ENCODE measurements around the gene FRS2.

FRS2 gene

DNA sequence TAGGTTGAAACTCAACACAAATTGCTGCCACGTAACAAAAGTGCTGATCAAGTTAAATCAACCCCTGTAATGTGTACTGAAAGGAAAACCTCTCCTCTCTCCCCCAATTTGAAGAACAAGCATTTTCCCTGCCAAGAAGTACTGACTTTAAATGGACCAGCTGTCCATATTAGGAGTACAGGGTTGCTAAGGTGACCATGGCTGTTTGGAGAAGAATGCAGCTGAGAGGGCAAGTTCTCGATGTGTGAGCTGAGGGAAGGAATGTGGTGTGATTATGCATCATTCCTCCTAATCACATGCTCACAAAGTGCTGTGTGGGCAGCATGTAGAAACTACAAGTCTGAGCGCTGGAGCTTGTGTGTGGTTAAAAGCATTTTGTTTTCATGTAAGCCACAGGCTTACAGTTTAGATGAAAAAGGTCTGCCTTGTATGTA lies 64.2 kb downstream of the FRS2 start:
- no peak for DNase-seq

DNA sequence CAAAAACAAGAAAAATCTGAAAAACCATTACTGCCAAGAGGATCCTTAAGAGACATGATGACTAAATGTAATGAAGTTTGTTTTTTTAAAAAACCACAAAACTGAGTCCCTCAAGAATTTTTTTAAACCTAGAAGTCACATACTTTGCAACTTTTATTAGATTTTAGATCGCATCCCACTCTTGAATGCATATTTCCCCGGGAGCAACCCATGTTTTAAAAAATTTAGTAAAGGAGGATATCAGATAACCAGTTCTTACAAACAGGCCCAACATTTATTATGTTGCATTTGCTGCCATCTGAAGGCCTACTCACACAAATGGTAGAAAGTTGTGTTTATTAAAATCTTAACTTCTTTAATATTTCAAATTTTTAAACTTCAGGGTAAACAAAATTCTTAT lies 70.8 kb downstream of the FRS2 start:
- DNase-seq: no peak

DNA sequence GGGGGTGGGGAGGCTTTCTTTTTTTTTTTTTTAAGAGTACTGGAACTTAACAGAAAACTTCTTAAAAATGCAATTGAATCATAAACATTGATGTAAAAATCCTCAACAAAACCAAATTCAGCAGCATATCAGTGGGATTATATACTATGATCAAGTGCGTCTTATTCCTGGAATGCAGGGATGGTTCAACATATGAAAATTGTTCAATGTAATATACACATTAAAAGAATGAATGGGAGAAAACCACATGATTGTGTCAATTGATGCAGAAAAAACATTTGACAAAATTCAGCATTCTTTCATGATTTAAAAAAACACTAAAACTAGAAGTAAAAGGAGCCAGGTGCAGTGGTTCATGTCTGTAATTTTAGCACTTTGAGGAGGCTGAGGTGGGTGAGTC lies 73.9 kb downstream of the FRS2 start:
- no peak for DNase-seq

DNA sequence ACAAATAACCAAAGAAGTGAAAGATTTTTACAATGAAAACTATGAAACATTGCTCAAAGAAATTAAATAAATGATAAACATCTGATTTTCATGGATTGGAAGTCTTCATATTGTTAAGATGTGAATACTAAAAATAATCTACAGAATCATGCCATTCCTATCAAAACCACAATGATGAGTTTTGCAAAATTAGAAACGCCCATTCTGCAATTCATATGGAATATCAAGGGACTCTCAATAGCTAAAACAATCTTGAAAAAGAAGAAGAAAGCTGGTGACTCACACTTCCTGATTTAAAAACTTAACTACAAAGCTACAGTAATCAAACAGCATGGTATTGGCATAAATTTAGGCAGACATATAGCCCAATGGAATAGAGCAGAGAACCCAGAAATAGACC lies 74.9 kb downstream of the FRS2 start:
- DNase-seq: no peak

DNA sequence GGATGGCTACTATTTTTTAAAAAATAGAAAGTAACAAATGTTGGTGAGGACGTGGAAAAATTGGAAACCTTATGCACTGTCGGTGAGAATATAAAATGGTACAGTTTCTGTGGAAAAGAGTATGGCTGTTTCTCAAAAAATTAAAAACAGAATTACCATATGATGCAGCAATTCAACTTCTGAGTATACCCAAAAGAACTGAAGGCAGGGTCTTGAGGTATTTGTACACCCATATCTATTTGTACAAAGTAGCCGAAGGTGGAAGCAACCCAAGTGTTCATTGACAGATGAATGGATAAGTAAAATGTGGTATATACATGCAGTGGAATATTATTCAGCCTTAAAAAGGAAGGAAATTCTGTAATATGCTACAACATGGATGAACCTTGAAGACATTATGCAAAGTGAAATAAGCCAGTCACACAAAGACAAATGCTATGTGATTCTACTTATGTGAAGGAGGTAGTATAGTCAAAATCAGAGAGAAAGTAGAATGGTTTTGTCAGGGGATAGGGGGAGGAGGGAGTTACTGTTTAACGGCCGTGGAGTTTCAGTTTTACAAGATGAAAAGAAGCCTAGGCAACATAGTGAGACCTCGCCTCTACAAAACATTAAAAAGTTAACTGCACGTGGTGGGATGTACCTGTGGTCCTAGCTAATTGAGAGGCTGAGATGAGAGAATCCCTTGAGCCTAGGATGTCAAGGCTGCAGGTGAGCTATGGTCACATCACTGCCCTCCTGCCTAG lies 76.7 kb downstream of the FRS2 start:
- DNase-seq: no peak

DNA sequence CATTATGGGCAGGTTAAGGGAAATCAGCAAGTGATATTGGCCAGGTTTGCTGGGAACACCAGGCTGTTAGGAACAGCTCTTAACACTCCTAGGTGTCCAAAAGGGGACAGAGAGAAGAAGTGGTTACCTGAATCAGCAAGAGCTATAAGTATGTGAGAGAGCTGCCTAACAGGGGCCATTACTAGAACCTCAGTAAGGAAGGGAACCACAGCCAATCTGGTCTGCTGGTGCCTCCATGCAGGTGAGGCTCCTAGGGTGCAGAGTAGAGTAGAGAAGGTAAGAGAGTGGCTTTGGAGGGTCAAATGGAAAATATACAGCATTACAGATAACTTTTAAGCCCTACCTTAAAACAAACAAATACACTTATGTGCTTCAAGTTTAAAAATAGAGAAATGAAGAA lies 78.5 kb downstream of the FRS2 start:
- no peak for DNase-seq

- no peak for DNase-seq
These were observed 80.6 kb downstream of the FRS2 start for GRCh38 chr12:69550569-69551350.

DNA sequence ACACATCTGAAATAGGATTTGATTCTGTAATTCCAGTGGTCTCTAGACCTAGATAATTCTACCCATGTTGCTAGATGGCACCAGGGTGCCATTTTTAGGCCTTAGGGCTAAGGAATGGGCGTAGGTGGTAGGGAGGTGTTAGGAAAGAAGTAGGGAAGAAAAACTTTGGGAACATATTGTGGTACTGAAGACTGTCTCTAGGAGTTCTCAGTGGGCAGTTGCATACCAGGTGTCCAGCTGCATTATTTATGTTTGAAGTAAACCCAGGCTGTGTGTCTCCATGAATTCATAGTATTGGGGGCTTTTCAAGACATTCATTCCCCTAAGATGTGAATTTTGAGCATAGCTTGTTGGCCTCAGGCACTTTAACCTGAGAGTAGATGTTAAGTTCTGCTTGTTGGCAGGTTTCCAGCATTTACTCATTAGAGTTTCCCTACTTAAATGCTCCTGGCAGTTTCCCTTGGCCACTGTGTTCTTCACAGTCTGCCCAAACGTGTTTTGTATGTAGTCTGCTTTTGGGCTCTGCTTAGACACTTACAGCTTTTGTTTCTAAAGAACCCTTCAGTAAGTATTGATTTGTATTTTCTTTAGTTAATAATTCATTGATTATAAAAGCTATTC lies 83.5 kb downstream of the FRS2 start:
- no peak for DNase-seq

GRCh38 chr12:69555461-69555860 lies 85.3 kb downstream of the FRS2 start:
- no peak for DNase-seq

DNA sequence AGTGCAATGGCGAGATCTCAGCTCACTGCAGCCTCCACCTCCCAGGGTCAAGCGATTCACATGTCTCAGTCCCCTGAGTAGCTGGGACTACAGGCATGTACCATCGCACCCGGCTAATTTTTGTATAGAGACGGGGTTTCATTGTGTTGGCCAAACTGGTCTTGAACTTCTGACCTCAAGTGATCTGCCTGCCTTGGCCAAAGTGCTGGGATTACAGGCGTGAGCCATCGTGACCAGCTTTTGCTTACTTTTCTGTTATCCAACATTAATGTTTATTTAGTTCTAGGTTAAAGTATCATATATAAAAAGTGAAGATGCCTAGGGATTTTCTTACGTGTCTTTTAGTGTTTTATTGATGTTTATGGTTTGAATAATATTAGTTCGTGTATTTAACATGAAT lies 86.2 kb downstream of the FRS2 start:
- no peak for DNase-seq

GRCh38 chr12:69563166-69563762 lies 93.1 kb downstream of the FRS2 start:
- DNase-seq: no peak

- no peak for DNase-seq
These were observed 96.4 kb downstream of the FRS2 start for GRCh38 chr12:69566603-69567002.

- no peak for DNase-seq
These were observed 99.0 kb downstream of the FRS2 start for GRCh38 chr12:69569236-69569635.

- DNase-seq: no peak
These were observed 99.9 kb downstream of the FRS2 start for GRCh38 chr12:69570000-69570516.

GRCh38 chr12:69570545-69571399 lies 100.6 kb downstream of the FRS2 start:
- peak; percentile 58 to 81 for DNase-seq

GRCh38 chr12:69575346-69575745 lies 105.2 kb downstream of the FRS2 start:
- no peak for DNase-seq

DNA sequence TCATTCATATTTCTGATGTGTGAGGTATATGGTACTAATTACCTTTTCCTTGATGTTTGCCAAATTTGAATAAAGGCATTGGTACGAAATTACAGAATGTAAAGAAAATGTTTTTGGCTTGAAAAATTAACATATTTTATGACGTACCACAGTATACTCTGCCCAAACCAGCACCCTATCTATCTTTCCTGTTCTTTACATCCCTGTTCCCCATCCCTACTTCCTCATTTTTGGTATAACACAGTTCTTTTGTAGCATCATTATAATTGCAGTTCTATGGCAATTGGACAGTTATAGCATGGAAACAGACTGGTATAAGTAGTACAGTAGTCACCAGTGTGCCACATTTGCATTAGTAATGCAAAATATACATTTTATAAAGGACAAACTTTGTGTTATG lies 108.1 kb downstream of the FRS2 start:
- DNase-seq: no peak

DNA sequence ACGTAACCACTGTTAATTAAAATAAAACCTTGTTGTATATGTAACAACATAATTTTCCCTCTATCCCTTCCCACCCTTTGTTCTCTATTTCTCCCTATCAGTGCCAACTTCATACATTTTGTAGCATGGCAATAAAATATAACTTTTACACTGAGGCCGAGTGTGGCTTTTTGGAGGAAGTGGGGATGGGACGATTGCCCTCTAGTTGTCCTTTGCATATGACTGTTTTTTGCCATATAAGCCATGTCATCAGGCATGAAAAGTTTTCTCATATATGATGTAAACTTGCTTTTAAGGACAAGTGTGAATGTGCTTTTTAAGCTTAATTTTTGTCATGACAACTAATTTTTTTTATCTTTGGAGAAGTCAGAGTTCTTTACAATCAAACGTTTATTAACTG lies 108.8 kb downstream of the FRS2 start:
- no peak for DNase-seq

GRCh38 chr12:69580074-69580473 lies 109.9 kb downstream of the FRS2 start:
- no peak for DNase-seq

- no peak for DNase-seq
These were observed 113.0 kb downstream of the FRS2 start for GRCh38 chr12:69583203-69583602.

DNA sequence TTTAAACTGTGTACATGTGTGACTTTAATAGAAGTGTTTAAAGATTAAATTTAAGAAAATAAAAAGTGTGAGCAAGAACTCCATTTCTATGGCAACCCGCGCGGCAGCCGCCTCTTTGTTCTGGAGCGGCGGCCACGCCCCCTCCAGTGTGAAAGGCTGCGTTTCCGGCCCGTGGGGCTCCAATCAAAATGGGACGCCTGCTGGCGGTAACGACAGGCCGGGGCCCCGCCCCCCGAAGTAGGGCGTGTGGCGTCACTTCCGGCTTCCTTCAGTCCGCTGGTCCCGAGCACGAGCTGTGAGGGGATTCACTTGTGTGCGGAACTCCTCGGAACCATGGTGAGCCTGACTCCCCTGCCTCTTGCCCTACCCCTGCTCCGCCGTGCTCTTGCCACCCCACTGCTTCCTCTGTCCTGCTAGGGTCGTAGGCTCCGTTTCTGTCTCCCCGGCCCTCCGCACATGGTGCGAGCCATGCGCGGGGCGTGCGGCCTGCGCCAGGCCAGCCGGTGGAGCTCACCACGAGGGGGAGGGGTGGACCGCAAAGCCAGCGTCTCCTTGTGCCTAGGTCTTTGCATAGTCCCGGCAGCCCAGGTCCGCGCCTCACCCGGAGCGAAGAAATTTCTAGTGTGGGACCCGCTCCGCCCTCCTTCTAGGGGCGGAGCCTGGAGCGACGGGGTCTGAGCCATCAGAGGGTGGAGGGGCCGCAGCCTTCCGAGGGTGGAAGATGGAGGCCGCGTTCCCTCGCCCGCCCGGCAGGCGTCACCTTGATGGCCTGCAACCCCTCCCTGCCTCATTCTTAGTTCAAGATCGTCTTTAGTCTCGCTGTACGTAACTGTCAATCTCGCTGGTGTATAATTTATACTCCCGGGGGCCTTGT lies 115.2 kb downstream of the FRS2 start, which contains the start of gene CCT2:
CCT2 (plus strand) TSS at position 271 of the 874 bp plus-strand sequence; CDS start at position 334, 63 bp downstream.
- peak; percentile 95 to 96 for DNase-seq

All from CD4-positive, alpha-beta T cell treated with Interleukin-1 beta for 1 hour (primary cell).